H9 (cell line): ENCODE results near the gene SLIT1. TPM values are rescaled to one million over a fixed set of nuclear protein-coding genes. Genes with fewer than 3 reads are reported as not detected.

Experiments
- DNase-seq: peaks from one replicate; pipeline ENCODE4 v3.0.0-alpha.2; 2017
- H2AFZ ChIP-seq: one replicate; pipeline ENCODE4 v1.6.1; 2013; ENCODE audit warnings: mild to moderate bottlenecking, low read length, control low read depth, moderate library complexity
- H2AK5ac ChIP-seq: 2 replicates; pipeline ENCODE4 v1.6.1; 2013; ENCODE audit warnings: low read length, control low read depth, mixed read lengths; ENCODE audit not compliant: insufficient read length
- H2BK120ac ChIP-seq: one replicate; pipeline ENCODE4 v1.6.1; 2013; ENCODE audit warnings: low read depth, mild to moderate bottlenecking, low read length, control low read depth, inconsistent platforms; ENCODE audit not compliant: poor library complexity, severe bottlenecking
- H2BK12ac ChIP-seq: 2 replicates; pipeline ENCODE4 v1.6.1; 2013; ENCODE audit warnings: low read length, control low read depth, mixed read lengths, low read depth; ENCODE audit not compliant: insufficient read length
- H2BK15ac ChIP-seq: 2 replicates; pipeline ENCODE4 v1.6.1; 2013; ENCODE audit warnings: low read depth, low read length, control low read depth
- H2BK20ac ChIP-seq: one replicate; pipeline ENCODE4 v1.6.1; 2013; ENCODE audit warnings: low read depth, mild to moderate bottlenecking, low read length, control low read depth, inconsistent platforms; ENCODE audit not compliant: poor library complexity, severe bottlenecking
- H2BK5ac ChIP-seq: 2 replicates; pipeline ENCODE4 v1.6.1; 2013; ENCODE audit warnings: low read length, control low read depth, mixed read lengths; ENCODE audit not compliant: insufficient read length
- H3K14ac ChIP-seq: 2 replicates; pipeline ENCODE4 v1.6.1; 2013; ENCODE audit warnings: low read length, control low read depth; ENCODE audit not compliant: insufficient read depth
- H3K18ac ChIP-seq: 2 replicates; pipeline ENCODE4 v1.6.1; 2013; ENCODE audit warnings: low read depth, mild to moderate bottlenecking, mixed read lengths, low read length, control low read depth; ENCODE audit not compliant: insufficient read length
- H3K23ac ChIP-seq: 2 replicates; pipeline ENCODE4 v1.6.1; 2013; ENCODE audit warnings: low read length, control low read depth, mixed read lengths, low read depth; ENCODE audit not compliant: insufficient read length
- H3K23me2 ChIP-seq: 2 replicates; pipeline ENCODE4 v1.6.1; 2013; ENCODE audit warnings: low read depth, mild to moderate bottlenecking, mixed read lengths, low read length, control low read depth; ENCODE audit not compliant: insufficient read length, poor library complexity, severe bottlenecking
- H3K27ac ChIP-seq: 2 replicates; pipeline ENCODE4 v1.5.1; 2013; ENCODE audit warnings: low read length, control low read depth, mixed read lengths, low read depth; ENCODE audit not compliant: insufficient read length
- H3K27me3 ChIP-seq: 2 replicates; pipeline ENCODE4 v1.6.1; 2013; ENCODE audit warnings: low read length, control low read depth, inconsistent platforms; ENCODE audit not compliant: insufficient read depth
- H3K4ac ChIP-seq: 2 replicates; pipeline ENCODE4 v1.6.1; 2013; ENCODE audit warnings: low read depth, mild to moderate bottlenecking, control low read depth, inconsistent platforms, low read length, moderate library complexity
- H3K4me1 ChIP-seq: 2 replicates; pipeline ENCODE4 v1.6.1; 2013; ENCODE audit warnings: low read length, control low read depth, inconsistent platforms; ENCODE audit not compliant: insufficient read depth
- H3K4me2 ChIP-seq: 2 replicates; pipeline ENCODE4 v1.6.1; 2013; ENCODE audit warnings: low read length, control low read depth, mixed read lengths; ENCODE audit not compliant: insufficient read length, insufficient read depth
- H3K56ac ChIP-seq: 2 replicates; pipeline ENCODE4 v1.6.1; 2013; ENCODE audit warnings: low read depth, mild to moderate bottlenecking, mixed read lengths, low read length, control low read depth; ENCODE audit not compliant: insufficient read length
- H3K79me1 ChIP-seq: 2 replicates; pipeline ENCODE4 v1.6.1; 2013; ENCODE audit warnings: low read depth, mild to moderate bottlenecking, moderate library complexity, low read length, control low read depth, inconsistent platforms; ENCODE audit not compliant: insufficient read depth, poor library complexity, severe bottlenecking
- H3K79me2 ChIP-seq: 2 replicates; pipeline ENCODE4 v1.6.1; 2013; ENCODE audit warnings: low read length, control low read depth, inconsistent platforms; ENCODE audit not compliant: insufficient read depth
- H3K9ac ChIP-seq: 2 replicates; pipeline ENCODE4 v1.6.1; 2013; ENCODE audit warnings: low read length, control low read depth, mixed read lengths; ENCODE audit not compliant: insufficient read length; ENCODE audit errors: extremely low read depth
- H3K9me3 ChIP-seq: one replicate; pipeline ENCODE4 v1.6.1; 2013; ENCODE audit warnings: low read depth, low read length, inconsistent platforms; ENCODE audit not compliant: control insufficient read depth
- H3T11ph ChIP-seq: one replicate; pipeline ENCODE4 v1.6.1; 2013; ENCODE audit warnings: mild to moderate bottlenecking, low read length, control low read depth, inconsistent platforms
- H4K20me1 ChIP-seq: one replicate; pipeline ENCODE4 v1.6.1; 2013; ENCODE audit not compliant: control insufficient read depth, insufficient read length, insufficient read depth
- H4K5ac ChIP-seq: 2 replicates; pipeline ENCODE4 v1.6.1; 2013; ENCODE audit warnings: low read depth, mild to moderate bottlenecking, mixed read lengths, low read length, control low read depth; ENCODE audit not compliant: insufficient read length
- H4K8ac ChIP-seq: replicated peaks from 2 replicates; pipeline ENCODE4 v1.6.1; 2013; ENCODE audit warnings: low read length, control low read depth, mixed read lengths, low read depth; ENCODE audit not compliant: insufficient read length
- H4K91ac ChIP-seq: 2 replicates; pipeline ENCODE4 v1.6.1; 2013; ENCODE audit warnings: low read depth, mild to moderate bottlenecking, moderate library complexity, mixed read lengths, low read length, control low read depth; ENCODE audit not compliant: insufficient read length
- H3K27ac Mint-ChIP-seq, 3 experiments: 2 replicates in 2 of 3; 3 replicates in 1 of 3; pipeline ENCODE4 v1.8.0; 2020 to 2021; ENCODE audit warnings: mixed read lengths in 3 of 3, mild to moderate bottlenecking in 1 of 3, moderate library complexity in 1 of 3
- H3K27me3 Mint-ChIP-seq: 2 replicates; pipeline ENCODE4 v1.8.0; 2021; ENCODE audit warnings: low read depth, mild to moderate bottlenecking, moderate library complexity, mixed read lengths
- H3K36me3 Mint-ChIP-seq, 3 experiments: 2 replicates in 2 of 3; 3 replicates in 1 of 3; pipeline ENCODE4 v1.8.0; 2020 to 2021; ENCODE audit warnings: low read depth in 3 of 3, mixed read lengths in 3 of 3; ENCODE audit not compliant: insufficient read depth in 1 of 3
- H3K4me1 Mint-ChIP-seq, 2 experiments: 2 replicates each; pipeline ENCODE4 v1.8.0; 2020; ENCODE audit warnings: mixed read lengths in 2 of 2
- H3K4me3 Mint-ChIP-seq, 2 experiments: 2 replicates in 1 of 2; 3 replicates in 1 of 2; pipeline ENCODE4 v1.8.0; 2020 to 2021; ENCODE audit warnings: mild to moderate bottlenecking in 2 of 2, mixed read lengths in 2 of 2, moderate library complexity in 1 of 2
- H3K9me3 Mint-ChIP-seq, 2 experiments: 2 replicates in 1 of 2; 3 replicates in 1 of 2; pipeline ENCODE4 v1.8.0; 2020; ENCODE audit warnings: mild to moderate bottlenecking in 2 of 2, mixed read lengths in 2 of 2, moderate library complexity in 1 of 2
- WGBS: extraction: QIAGEN DNeasy Blood & Tissue Kit; methylation state at CpG from one replicate; pipeline ENCODE4 v1.1.7; 2013; ENCODE audit warnings: missing lambda C conversion rate, low lambda C conversion rate, mixed read lengths; ENCODE audit not compliant: insufficient read length; ENCODE audit errors: extremely low coverage; 5-methylcytosine and 5-hydroxymethylcytosine counted together
- total RNA-seq: library from RNA; stranded (reverse); gene quantifications from 2 replicates; pipeline ENCODE4 v1.2.1, GENCODE V29; 2021
- TF ChIP-seq, protein P1 (sequence below): fragments of 200-600 bp; sonication (generic); conservative IDR thresholded peaks from 3 replicates; pipeline ENCODE4 v1.8.0; 2021; ENCODE audit warnings: antibody characterized with exemption, mild to moderate bottlenecking

The SLIT1 gene
- total RNA-seq, 1 experiment from 2014 or later = 0.57 TPM

DNA sequence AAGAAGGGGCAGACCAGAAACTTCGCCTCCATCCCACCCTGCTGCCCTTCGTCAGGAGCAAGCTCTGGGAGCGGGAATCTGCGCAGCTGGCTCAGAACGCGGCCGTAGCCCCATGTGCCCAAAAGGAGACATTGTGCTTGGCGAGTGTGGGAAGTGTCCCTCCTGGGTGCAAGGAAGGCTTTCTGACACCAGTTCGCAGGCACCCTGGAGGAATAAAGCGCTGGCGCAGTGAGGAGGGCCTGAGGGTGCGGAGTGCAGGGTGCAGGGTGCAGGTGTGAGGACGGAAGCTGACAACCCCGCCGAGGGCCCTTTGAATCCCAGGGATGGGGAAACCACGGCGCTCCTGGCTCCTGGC, 811 bp downstream of the SLIT1 start:
- no peak overlapping the region for H2BK5ac ChIP-seq
- no peak overlapping the region for H4K91ac ChIP-seq
- no peak overlapping the region for H3K9ac ChIP-seq
- TF ChIP-seq, protein P1, sequence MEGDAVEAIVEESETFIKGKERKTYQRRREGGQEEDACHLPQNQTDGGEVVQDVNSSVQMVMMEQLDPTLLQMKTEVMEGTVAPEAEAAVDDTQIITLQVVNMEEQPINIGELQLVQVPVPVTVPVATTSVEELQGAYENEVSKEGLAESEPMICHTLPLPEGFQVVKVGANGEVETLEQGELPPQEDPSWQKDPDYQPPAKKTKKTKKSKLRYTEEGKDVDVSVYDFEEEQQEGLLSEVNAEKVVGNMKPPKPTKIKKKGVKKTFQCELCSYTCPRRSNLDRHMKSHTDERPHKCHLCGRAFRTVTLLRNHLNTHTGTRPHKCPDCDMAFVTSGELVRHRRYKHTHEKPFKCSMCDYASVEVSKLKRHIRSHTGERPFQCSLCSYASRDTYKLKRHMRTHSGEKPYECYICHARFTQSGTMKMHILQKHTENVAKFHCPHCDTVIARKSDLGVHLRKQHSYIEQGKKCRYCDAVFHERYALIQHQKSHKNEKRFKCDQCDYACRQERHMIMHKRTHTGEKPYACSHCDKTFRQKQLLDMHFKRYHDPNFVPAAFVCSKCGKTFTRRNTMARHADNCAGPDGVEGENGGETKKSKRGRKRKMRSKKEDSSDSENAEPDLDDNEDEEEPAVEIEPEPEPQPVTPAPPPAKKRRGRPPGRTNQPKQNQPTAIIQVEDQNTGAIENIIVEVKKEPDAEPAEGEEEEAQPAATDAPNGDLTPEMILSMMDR = no peak
- no peak overlapping the region for H3T11ph ChIP-seq
- no peak overlapping the region for H2BK120ac ChIP-seq
- H2BK20ac ChIP-seq = no peak overlapping the region
- Mint-ChIP-seq H3K36me3 (no peaks in the 10 kb centered on the region; a peak in 2 of 7 replicates), H3K27ac (no peak overlapping the region), H3K4me3 (peak overlapping the region; percentile 63 to 90), H3K4me1 (peaks cover 14 to 25% of the 10 kb centered on the region in 2 experiments), H3K9me3 (no peaks in the 10 kb centered on the region), H3K27me3 (peaks cover 91% of the 10 kb centered on the region)
- H4K5ac ChIP-seq = no peak overlapping the region
- peaks cover 35% of the 10 kb centered on the region for H3K27me3 ChIP-seq
- H4K8ac ChIP-seq = no peak overlapping the region
- no peaks in the 10 kb centered on the region for H3K79me1 ChIP-seq
- no peaks in the 10 kb centered on the region for H3K79me2 ChIP-seq
- no peak overlapping the region for H2AFZ ChIP-seq
- no peak overlapping the region for H3K27ac ChIP-seq
- H3K4me1 ChIP-seq = no peaks in the 10 kb centered on the region; the same call in 1 of the 2 replicates
- H2BK15ac ChIP-seq = no peak overlapping the region
- H3K9me3 ChIP-seq = no peaks in the 10 kb centered on the region
- WGBS = no CpG with 5 or more reads among the region's 17 CpGs
- DNase-seq = no peak
- no peak overlapping the region; the same call in 1 of the 2 replicates for H3K14ac ChIP-seq
- H2AK5ac ChIP-seq = no peak overlapping the region
- no peak overlapping the region for H2BK12ac ChIP-seq
- peaks cover 10% of the 10 kb centered on the region for H3K23me2 ChIP-seq
- no peak overlapping the region for H3K23ac ChIP-seq
- H3K56ac ChIP-seq = no peak overlapping the region
- H3K18ac ChIP-seq = no peak overlapping the region
- no peaks in the 10 kb centered on the region for H4K20me1 ChIP-seq
- peak overlapping the region; percentile 51 for H3K4me2 ChIP-seq
- no peak overlapping the region for H3K4ac ChIP-seq
